NCI-H82 treated with DMSO at 0.1 percent for 48 hours (cell line): Measurements from ENCODE around the gene EGLN3.
"Not testable (repeated sequence)": the region's sequence is repeated elsewhere in the genome, so short reads cannot be mapped to it uniquely, and the experiment has no call there.

ENCODE experiments used
- DNase-seq: peaks from one replicate; lab custom pipeline; 2025; ENCODE audit not compliant: unreplicated experiment; lab: John Stamatoyannopoulos, UW

EGLN3 gene

DNA sequence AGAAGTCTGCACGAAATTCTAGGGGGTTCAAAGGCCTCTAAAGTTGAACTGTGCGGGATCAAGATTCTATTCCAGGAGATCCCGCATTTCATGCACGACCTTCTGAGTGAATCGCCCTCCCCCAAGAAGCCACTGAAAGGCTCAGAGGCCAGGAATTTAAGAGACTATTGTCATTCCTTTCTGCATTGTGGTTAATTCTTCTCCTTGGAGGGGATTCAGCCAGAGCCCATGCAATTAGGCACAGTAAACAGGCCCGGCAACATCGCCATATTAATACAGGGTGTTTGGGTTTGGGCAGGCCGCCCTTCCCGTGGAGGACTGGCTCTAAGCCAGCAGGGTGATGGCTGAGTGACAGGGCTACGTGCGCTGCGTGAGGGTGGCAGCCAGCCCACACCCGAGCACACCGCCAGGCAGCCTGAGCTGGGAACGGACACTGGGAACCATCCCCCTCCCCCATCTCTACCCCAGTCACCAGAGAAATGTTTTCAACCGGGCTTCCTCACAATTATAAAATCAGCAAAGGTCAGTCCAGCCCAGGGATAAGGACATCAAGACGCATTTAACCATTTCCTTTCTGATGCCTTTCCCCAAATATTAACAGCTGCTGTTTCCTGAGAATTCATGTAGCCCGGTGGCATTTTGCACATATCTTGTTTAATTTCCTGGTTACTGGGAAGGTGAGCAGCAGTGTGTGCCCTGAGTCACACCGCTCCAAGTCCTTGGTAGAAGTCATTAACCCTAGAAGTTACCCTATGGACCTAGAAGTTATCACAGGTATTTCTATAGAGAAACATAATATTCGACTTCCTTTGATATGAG lies 12.5 kb downstream of the EGLN3 start:
- peak; percentile 18 for DNase-seq

DNA sequence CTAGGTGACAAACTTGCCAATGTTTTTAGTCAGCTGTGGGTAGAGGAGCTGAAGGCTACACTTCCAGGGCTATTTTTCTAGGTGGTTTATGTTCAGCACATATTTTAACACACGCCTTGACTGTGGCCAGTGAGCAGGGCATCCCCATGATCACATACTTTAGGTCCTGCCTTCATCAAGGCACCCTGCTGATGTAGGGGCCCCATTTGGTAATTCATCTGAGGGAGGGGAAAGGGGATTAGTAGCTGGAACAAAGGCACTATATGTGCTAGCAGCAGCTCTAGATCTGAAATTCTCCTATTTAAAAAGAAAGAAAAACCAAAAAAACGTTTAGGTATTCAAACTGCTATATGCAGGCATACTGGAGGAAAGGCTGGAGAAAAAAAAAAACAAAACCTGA lies 14.5 kb downstream of the EGLN3 start:
- DNase-seq: no peak

DNA sequence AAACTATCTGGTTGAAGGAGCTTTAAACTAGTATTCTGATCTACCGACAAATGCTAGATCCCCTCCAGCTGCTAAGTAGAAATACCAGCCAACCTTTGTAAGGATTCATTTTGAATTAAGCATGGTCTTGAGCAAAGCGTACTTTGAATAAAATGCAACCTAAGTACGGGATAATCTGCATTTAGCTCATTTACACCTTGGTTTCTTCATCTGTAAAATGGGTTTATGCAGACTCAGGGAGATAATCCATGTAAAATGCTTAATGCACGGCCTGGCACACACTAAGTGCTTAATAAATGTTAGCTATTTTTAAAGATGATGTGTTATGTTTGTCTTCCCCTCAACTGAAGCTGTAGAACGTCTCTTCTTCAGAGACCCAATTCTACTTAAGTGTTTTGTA lies 15.9 kb downstream of the EGLN3 start:
- DNase-seq: no peak

DNA sequence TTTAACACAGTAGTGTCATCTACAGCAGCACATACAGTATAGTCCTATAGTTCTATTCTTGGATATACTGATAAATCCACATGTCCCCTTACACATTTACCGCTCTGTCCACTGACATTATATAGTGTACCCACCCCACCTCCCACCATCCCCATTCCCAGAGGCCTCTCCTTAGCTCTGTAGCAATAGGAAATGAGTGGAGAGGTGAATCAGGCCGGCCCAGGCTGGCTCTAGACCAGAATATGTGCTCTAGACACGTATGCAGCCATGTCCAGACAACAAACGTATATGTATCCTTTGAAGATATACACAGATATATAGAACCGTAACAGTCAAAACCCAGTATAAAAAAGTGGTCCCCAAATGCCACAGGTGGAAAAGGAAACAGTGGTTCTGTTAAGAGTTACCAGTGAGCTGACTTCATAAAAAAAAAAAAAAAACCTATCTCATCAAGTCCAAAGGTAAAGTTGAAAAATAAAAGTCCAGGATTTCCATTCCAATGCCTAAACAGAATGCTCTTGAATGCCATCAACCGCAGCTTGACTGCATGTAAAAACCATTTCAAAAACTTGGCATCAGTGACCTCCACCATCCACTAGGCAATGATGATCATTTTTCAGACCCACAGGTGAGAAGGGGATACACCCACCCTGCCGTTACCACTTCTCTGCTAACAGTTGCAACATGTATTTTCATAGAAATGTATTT lies 16.7 kb downstream of the EGLN3 start:
- no peak for DNase-seq

DNA sequence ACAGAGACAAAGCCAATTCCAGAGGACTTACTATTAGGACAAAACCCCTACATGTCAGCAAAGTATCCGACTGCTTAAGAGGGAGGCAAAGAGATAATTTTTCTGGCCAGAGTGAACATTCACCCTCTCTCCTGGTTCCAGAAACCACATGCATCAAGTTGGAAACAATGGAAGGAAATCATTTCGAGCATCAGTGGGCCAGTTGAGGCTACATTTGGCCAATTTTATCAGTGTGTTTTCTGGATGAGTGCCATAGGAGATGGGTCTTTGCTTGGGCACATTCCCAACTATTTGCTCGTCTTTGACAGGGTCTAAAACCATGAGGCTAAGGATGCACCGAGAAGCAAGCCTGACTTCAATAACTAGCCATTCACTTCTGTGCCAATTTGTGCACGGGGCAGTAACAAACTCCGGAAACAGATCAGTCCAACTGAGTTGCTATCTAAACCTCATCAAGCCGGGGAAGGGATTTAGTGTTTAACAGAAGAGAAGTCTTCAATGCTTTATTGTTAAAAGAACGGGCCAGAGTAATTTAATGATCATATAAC lies 17.4 kb downstream of the EGLN3 start:
- no peak for DNase-seq

DNA sequence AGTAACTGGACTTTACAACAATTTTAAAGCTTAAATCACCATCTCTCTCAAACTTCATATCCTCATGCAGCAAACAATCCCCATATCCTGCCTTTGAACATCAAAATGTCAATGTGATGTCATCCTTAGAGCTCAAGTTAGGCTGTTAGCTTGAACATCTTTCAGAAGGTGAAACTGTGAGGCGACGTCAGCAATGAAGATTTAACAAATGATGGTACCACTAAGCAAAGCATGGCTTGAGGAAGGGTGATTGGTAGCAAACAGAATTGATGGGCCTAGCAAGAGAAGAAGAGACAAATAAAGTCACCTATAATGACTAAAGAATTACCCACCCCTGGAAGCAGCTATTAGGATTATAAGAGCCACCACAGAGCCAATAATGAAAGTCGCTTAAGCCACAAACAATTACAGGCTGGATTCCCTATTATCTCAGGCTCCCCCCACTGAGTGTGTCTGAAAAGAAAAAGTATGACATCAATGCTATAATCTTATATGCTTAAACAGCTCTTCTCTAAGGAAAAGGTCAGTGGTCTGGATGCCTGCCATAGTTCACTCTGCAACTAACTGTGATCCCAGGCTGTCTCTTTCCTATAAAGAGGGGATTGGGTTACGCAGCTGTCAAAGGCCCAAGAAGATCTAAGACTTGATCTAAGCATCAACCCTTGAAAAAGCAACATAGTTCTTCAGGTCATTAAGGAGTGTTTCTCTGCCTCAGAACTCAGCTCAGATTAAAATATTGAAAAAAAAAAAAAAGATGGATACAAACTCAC lies 18.1 kb downstream of the EGLN3 start:
- DNase-seq: peak; percentile 78

DNA sequence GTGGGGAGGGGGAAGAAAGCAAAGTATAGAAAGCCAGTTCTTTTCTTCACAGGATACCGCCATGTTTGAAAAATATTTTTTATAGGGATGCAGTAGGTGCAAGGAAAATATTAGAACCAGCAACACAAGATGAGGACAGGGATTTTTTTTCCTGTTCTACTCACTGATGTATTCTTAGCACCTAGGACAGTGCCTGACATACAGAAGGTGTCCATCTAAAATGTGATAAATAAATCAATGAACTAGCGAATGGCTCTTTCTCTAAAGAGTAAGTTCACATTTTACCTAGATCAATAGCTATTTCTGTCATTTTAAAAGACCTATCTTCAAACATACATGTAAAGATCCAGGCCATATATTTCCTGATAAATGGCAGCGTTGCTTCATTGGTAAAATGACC lies 18.8 kb downstream of the EGLN3 start:
- no peak for DNase-seq

DNA sequence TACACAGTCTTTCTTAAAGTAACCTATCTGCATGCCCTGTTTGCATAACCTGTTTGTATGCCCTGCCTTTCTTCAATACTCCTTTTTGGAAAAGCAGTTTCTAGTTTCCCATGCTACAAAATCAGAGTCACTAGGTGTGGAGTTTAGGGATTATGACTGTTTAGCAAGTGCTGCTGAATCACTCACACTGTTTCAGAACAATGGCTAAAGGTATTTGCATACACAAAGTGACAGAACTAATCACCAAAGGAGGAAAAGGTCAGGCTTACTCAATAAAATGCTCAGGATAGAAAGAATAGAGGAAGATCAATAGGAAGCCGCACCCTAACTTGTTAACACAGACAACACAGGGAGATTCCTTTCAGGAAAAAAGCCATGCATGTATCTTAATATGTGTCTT lies 19.4 kb downstream of the EGLN3 start:
- DNase-seq: no peak

DNA sequence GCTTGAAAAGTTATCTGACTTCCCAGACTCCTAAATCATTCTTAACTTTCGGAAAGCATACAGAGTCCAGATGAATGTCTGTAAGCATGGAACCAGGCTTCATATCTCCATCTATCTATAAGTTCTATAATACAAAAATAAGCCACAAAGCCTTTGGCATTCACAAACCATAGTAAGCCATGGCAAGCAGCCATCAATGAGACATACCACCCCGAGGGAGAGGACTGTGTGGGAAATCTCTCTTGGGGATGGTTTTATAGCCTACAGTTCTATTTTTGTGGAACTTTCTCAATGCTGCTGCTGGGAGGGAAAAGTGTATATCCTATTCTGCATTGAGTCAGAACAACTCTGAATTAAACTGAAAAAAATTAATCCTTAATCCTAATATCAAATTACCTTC lies 20.4 kb downstream of the EGLN3 start:
- no peak for DNase-seq

DNA sequence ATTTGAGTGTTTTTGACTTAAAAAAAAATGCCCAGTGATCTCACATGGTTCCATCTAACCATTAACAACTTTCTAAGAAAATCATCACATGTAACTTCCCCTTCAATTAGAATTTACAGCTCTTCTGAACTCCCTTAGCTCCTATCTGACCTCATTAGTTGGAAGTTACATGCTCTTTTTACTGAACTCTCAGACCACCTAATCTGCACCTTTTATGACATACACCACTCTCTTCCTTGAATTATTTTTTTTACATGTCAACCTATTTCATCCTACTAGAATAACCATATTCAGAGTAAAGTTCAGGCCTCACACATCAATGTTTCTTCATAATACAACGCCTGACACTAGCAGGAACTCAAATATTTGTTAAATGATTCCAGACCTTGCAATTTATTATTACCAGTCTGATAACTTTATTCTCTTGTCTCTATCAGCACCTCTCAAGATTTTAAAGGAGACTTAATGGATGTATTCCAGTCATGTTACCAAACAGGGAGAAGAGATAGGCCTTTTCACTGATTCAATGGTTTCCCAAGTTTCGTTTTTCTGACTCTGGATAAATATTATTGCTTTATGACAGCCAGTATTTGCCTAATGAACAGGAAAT lies 21.0 kb downstream of the EGLN3 start:
- no peak for DNase-seq

DNA sequence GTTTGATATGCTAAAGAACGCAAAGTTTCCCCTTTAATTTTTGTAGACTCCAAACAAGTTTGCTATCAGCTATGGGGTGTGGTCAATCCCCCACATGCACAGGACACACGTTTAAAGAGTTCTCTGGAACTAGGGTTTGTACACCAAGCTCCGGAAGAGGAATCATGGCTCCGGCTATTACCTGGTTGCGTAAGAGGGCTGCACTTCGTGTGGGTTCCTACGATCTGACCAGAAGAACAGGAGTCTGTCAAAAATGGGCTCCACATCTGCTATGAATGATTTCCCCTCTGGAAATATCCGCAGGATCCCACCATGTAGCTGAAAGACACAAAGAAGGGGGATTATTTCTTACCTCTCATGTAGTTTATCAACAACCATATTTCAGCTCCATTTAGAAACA lies 22.0 kb downstream of the EGLN3 start:
- DNase-seq: no peak

DNA sequence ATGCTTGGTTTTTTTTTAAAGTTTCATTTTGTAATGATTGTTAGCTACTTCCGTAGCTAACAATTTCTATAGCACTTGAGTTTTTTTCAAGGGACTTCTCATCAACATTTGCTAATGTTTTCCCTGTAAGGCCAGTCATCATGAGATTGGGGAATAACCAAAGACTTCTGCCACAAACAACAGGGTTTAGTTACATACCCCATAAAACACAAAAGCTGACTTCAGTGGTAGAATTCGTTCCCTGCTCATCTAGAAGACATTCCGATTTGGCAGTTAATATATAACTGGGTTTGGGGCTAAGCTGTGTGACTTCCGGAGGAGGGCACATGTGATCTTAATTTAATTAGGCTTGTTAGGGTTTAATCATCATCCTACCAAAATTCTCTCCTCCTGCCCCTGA lies 22.9 kb downstream of the EGLN3 start:
- DNase-seq: no peak

DNA sequence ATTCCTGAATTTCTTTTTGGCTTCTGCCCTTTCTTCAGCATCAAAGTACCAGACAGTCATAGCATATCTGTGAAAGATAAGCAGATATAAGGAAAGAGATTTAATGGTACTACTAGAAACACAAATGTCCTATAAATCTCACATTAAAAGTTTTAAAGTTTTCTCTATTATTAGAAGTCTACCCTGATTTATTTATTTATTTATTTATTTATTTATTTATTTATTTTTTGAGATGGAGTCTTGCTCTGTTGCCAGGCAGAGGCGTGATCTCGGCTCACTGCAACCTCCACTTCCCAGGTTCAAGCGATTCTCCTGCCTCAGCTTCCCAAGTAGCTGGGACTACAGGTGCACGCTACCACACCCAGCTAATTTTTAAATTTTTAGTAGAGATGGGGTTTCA lies 23.9 kb downstream of the EGLN3 start:
- not testable (repeated sequence) for DNase-seq

DNA sequence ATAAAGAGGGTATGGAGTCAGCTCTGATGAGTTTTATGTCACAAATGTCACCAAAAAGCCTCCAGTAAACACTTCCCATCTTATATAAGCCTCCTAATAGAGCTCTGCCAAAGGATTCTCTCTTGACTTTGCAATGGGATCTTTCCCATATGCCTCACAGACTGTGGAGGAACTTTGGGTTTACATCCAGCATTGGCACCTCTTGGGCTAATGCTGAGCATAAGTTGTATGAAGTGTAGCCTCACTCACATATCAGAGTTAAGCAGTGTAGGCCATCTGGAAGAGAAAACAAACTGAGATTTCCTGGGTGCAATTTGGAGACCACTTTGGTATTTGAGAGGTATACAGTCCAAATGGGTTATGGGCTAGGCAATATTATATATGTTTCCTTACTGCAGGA lies 24.9 kb downstream of the EGLN3 start:
- no peak for DNase-seq

DNA sequence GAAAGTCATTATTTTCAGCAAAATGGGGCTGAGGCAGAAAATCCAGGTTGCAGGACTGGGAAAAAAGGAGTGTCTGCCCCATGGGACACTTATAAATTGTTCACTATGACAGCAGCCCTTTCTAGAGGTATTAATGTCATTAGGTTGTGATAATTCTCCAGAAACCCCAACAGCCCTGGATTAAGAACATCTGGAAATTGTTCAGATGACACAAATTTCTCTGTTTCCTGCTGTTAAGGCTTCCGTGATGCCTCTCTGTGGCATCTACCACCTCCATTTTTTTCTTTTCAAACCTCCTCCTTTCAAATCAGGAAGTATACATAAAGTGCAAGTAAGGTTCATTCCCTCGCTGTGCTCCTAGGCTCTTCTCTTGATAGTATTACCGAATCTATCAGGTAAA lies 25.6 kb downstream of the EGLN3 start:
- DNase-seq: no peak

DNA sequence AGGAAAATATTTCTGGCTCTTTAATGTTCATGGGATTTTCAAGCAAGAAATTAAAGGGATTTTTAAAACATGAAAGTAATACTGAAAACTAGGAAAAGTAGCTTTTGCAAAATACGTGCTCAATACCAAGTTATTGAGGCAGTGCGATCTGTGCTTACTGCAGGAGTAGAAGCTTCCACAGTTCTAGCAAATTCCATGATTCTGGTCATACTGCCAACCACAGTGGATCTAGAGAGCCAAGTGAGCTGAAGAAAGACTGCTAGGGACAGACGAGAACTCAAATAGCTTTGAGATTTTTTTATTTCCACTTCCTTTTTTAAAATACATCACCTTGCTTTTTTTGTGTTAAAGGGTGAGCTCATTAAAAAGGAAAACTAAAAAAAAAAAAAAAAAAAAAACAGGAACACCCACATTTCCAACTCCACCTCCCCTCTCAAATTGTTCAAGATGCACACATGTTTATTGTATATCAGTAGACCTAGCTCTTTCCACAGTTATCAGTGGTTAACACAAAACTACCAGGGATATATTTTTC lies 26.2 kb downstream of the EGLN3 start:
- DNase-seq: no peak

DNA sequence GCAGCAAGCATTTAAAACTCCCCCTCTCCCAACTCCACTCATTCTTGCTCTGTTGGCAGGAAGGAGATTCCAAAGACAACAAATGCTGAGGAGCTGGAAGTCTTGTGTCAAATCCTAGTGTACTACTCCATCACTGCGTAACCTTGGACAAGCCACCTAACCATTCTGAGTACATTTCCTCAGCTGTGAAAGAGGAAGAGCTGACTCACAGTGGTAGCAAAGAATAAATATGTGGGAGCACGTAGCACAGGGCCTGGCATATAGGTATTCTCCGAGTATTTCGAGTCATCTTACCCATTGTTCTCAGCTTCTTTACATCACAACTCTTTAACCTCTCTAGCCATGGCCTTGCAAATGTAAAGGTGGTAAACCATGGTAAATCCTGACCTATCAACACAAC lies 28.7 kb downstream of the EGLN3 start:
- no peak for DNase-seq

DNA sequence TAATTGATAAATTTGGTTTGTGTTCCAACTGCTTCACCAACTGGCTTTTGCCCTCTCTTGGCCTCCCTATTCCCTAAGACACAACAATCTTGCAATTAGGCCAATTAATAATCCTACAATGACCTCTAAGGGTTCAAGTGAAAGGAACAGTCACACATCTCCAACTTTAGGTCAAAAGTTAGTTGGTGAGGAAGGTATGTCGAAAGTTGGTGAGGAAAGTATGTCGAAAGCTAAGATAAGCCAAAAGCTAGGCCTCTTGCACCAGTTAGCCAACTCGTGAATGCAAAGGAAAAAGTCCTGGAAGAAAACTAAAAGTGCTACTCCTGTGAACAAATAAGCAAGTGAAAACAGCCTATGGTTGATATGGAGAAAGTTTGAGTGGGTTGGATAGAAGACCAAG lies 32.6 kb downstream of the EGLN3 start:
- no peak for DNase-seq

DNA sequence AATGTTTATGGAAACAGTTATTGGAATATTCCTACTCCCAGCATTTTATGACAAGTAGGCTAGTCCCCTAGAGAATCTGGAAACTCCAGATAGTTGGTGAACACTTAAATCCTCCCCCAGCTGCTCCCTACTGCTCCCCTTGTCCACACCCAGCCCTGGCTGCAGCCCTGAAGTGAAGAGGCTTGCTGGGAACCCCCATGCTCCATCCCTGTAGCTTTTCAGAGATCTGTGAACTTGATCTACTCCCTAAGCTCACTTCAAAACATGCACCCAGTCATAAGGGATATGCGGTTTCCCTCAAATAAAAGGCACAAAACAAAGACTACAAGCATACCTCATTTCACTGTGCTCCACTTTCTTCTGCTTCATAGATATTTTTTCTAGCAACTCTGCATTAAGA lies 33.2 kb downstream of the EGLN3 start:
- no peak for DNase-seq

DNA sequence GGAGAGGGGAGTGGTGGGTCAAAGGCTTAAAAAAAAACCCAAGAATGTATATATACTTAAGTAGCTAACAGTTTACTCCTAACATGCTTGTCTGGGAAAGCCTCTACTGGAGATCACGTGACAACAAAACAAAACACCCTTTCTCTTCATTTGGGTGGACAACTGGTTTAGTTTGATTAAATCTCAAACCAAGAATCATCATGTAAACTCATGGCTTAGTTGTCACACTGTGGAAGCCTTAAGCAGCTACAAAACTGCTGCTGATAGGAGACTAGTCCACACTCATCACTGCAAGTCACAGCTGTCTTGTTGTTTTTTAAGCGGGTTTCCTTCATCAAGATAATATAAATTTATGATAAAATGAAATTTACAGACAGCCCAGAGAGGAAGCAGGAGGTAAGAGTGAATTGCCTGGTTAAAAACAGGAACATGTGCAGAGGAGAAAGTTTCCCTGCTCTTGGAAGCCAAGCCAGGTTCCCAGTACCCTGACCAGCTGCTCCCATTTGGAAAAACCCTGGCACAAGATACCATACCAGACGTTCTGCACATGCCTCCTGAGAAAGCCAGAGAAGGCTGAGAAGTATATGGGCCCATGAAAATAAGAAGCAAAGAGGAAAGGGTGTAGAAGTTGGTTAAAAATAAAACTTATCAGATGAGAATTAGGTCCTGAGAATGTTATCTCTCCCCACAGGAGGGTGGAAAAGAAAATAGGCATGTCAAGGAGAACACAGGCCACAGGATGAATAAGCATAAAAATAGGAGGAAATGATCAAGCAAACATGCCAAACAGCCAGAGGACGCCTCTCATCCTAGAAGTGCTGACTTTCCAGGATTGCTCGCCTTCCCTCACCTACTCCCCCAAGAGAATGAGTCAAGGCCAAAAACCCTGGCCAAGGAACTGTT lies 34.0 kb downstream of the EGLN3 start:
- DNase-seq: no peak
